H1 (cell line): ENCODE measurements around the gene OSGEP.

Source experiments
- CBX5 ChIP-seq: fragments of 300-800, 300-1000 bp; sonication (generic); IDR thresholded peaks from 2 replicates; pipeline ENCODE4 v1.7.1; 2016; ENCODE audit warnings: antibody characterized with exemption, low read length, low read depth
- CTCF ChIP-seq, 3 experiments: IDR thresholded peaks; 1 replicate in 2 of 3; 2 replicates in 1 of 3; pipeline versions ENCODE4 v1.5.1 to v1.6.1; 2011; ENCODE audit warnings: low read length in 3 of 3, mild to moderate bottlenecking in 3 of 3, inconsistent platforms in 2 of 3, low read depth in 1 of 3, moderate library complexity in 1 of 3; ENCODE audit not compliant: insufficient read depth in 1 of 3; ENCODE audit errors: control extremely low read depth in 1 of 3
- EP300 ChIP-seq, 2 experiments: IDR thresholded peaks; 1 replicate in 1 of 2; 2 replicates in 1 of 2; pipeline ENCODE4 v1.6.1; 2011 to 2012; ENCODE audit warnings: low read depth in 2 of 2, low read length in 2 of 2, mild to moderate bottlenecking in 2 of 2, borderline replicate concordance in 1 of 2, inconsistent platforms in 1 of 2, moderate library complexity in 1 of 2
- NANOG ChIP-seq: IDR thresholded peaks from 2 replicates; pipeline ENCODE4 v1.6.1; 2011; ENCODE audit warnings: low read length, low read depth, mild to moderate bottlenecking, inconsistent platforms; ENCODE audit not compliant: insufficient read depth, poor library complexity, severe bottlenecking
- SIX5 ChIP-seq: IDR thresholded peaks from 2 replicates; pipeline ENCODE4 v1.6.1; 2011; ENCODE audit warnings: mild to moderate bottlenecking, low read depth, low read length
- SP1 ChIP-seq: IDR thresholded peaks from 2 replicates; pipeline ENCODE4 v1.6.1; 2011; ENCODE audit warnings: low read depth, low read length
- TCF12 ChIP-seq: IDR thresholded peaks from 2 replicates; pipeline ENCODE4 v1.6.1; 2011; ENCODE audit warnings: low read depth, mild to moderate bottlenecking, low read length
- USF2 ChIP-seq: IDR thresholded peaks from 2 replicates; pipeline ENCODE4 v1.6.1; 2011; ENCODE audit warnings: low read length, improper control_type of control experiment
- ZNF274 ChIP-seq: IDR thresholded peaks from 2 replicates; pipeline ENCODE4 v1.7.0; 2012; ENCODE audit warnings: low read length, borderline replicate concordance; ENCODE audit errors: extremely low read depth

- no peak for TF ChIP-seq SP1
- TF ChIP-seq SIX5: no peak
- TF ChIP-seq ZNF274: no peak
- no peak for TF ChIP-seq CTCF (IDR thresholded peaks at IDR 0.05; ENCODE audit: control extremely low read depth in 1 of 3, insufficient read depth in 1 of 3, low read depth in 1 of 3, low read length in 3 of 3)
- no peak for TF ChIP-seq TCF12
- no peak for TF ChIP-seq NANOG
- TF ChIP-seq CBX5: no peak
- TF ChIP-seq EP300 (IDR thresholded peaks at IDR 0.05; ENCODE audit: borderline replicate concordance in 1 of 2, low read depth in 2 of 2, low read length in 2 of 2): no peak
- TF ChIP-seq USF2: no peak
Observed at GRCh38 chr14:20412411-20412810, 42.2 kb downstream of the OSGEP start.
